GM23338 (cell line): ENCODE results near the gene RAPGEF5. TPM values are rescaled to one million over a fixed set of nuclear protein-coding genes. Genes with fewer than 3 reads are reported as not detected.

Experiments used
- ATAC-seq: fragments of 200-7000 bp; cut with Tn5 transposase; 3 replicates; pipeline ENCODE4 v1.9.1; 2020
- DNase-seq: peaks from one replicate; pipeline ENCODE4 v3.0.0-alpha.2; 2015; ENCODE audit warnings: low spot score
- H2AFZ ChIP-seq: fragments of 200-600 bp; sonication (generic); 2 replicates; pipeline ENCODE4 v1.8.0; 2016; ENCODE audit warnings: antibody characterized with exemption, mild to moderate bottlenecking, moderate library complexity
- H3F3A ChIP-seq: fragments of 200-600 bp; sonication (generic); replicated peaks from 2 replicates; pipeline ENCODE4 v1.8.0; 2017; ENCODE audit warnings: antibody characterized with exemption, mixed run types, low read depth
- H3K27ac ChIP-seq: fragments of 200-600 bp; sonication (generic); 2 replicates; pipeline ENCODE4 v1.6.1; 2016; ENCODE audit warnings: low read depth
- H3K27me3 ChIP-seq: fragments of 200-600 bp; sonication (generic); 2 replicates; pipeline ENCODE4 v1.8.0; 2016; ENCODE audit warnings: mild to moderate bottlenecking, mixed run types, moderate library complexity; ENCODE audit not compliant: insufficient read depth
- H3K36me3 ChIP-seq: fragments of 200-600 bp; sonication (generic); 2 replicates; pipeline ENCODE4 v1.8.0; 2016; ENCODE audit warnings: mild to moderate bottlenecking; ENCODE audit not compliant: insufficient read depth
- H3K4me1 ChIP-seq: fragments of 200-600 bp; sonication (generic); 2 replicates; pipeline ENCODE4 v1.8.0; 2016; ENCODE audit warnings: mild to moderate bottlenecking, moderate library complexity; ENCODE audit not compliant: insufficient read depth
- H3K4me2 ChIP-seq: fragments of 200-600 bp; sonication (generic); 2 replicates; pipeline ENCODE4 v1.7.1; 2017; ENCODE audit warnings: mixed run types
- H3K4me3 ChIP-seq: fragments of 200-600 bp; sonication (generic); 2 replicates; pipeline ENCODE4 v1.6.1; 2016; ENCODE audit warnings: mixed run types
- H3K79me2 ChIP-seq: fragments of 200-600 bp; sonication (generic); replicated peaks from 2 replicates; pipeline ENCODE4 v1.8.0; 2017; ENCODE audit warnings: mild to moderate bottlenecking; ENCODE audit not compliant: insufficient read depth
- H3K9me2 ChIP-seq: fragments of 200-600 bp; sonication (generic); 2 replicates; pipeline ENCODE4 v1.8.0; 2017; ENCODE audit not compliant: insufficient read depth
- H4K20me1 ChIP-seq: fragments of 200-600 bp; sonication (generic); replicated peaks from 2 replicates; pipeline ENCODE4 v1.8.0; 2017; ENCODE audit warnings: mild to moderate bottlenecking; ENCODE audit not compliant: insufficient read depth
- H3K27ac Mint-ChIP-seq: 2 replicates; pipeline ENCODE4 v1.8.0; 2020; ENCODE audit warnings: inconsistent platforms, mild to moderate bottlenecking, moderate library complexity, mixed read lengths
- H3K27me3 Mint-ChIP-seq: 3 replicates; pipeline ENCODE4 v1.8.0; 2022; ENCODE audit warnings: low read depth, mild to moderate bottlenecking, moderate library complexity, mixed read lengths, inconsistent platforms; ENCODE audit not compliant: insufficient read depth, poor library complexity
- H3K36me3 Mint-ChIP-seq: 3 replicates; pipeline ENCODE4 v1.8.0; 2021; ENCODE audit warnings: low read depth, mild to moderate bottlenecking, inconsistent platforms, moderate library complexity, mixed read lengths
- H3K4me1 Mint-ChIP-seq: 3 replicates; pipeline ENCODE4 v1.8.0; 2020; ENCODE audit warnings: mild to moderate bottlenecking, inconsistent platforms, mixed read lengths
- H3K4me3 Mint-ChIP-seq: 3 replicates; pipeline ENCODE4 v1.8.0; 2021; ENCODE audit warnings: moderate library complexity, mild to moderate bottlenecking, inconsistent platforms, mixed read lengths
- H3K9me3 Mint-ChIP-seq: 3 replicates; pipeline ENCODE4 v1.8.0; 2020; ENCODE audit warnings: moderate library complexity, mild to moderate bottlenecking, inconsistent platforms, mixed read lengths
- CREB1 ChIP-seq: fragments of 250-450 bp; sonication (Bioruptor Pico); IDR thresholded peaks from 2 replicates; pipeline ENCODE4 v1.5.0; 2020; ENCODE audit warnings: low read depth, mild to moderate bottlenecking, moderate library complexity
- EZH2 ChIP-seq: fragments of 200-600 bp; sonication (generic); IDR thresholded peaks from one replicate; pipeline ENCODE4 v1.8.0; 2017; ENCODE audit warnings: antibody characterized with exemption, mild to moderate bottlenecking, low read depth; ENCODE audit not compliant: unreplicated experiment
- EZH2phosphoT487 ChIP-seq: fragments of 200-600 bp; sonication (generic); IDR thresholded peaks from one replicate; pipeline ENCODE4 v1.8.1; 2018; ENCODE audit warnings: antibody characterized with exemption; ENCODE audit not compliant: unreplicated experiment
- JUNB ChIP-seq: IDR thresholded peaks from one replicate; pipeline ENCODE4 v1.6.1; 2016; ENCODE audit warnings: antibody characterized with exemption; ENCODE audit not compliant: unreplicated experiment
- NANOG ChIP-seq: IDR thresholded peaks from 2 replicates; pipeline ENCODE4 v1.6.1; 2016; ENCODE audit warnings: antibody characterized with exemption, borderline replicate concordance
- POLR2AphosphoS5 ChIP-seq: IDR thresholded peaks from 2 replicates; pipeline ENCODE4 v1.6.1; 2016; ENCODE audit warnings: antibody characterized with exemption, low read depth
- STAT1 ChIP-seq: IDR thresholded peaks from one replicate; pipeline ENCODE4 v1.6.1; 2016; ENCODE audit warnings: antibody characterized with exemption; ENCODE audit not compliant: unreplicated experiment
- ZNF114 ChIP-seq: fragments of 250-450 bp; sonication (Bioruptor Pico); IDR thresholded peaks from 2 replicates; pipeline ENCODE4 v1.5.0; 2020; ENCODE audit warnings: mild to moderate bottlenecking, moderate library complexity
- ZNF331 ChIP-seq: fragments of 250-450 bp; sonication (Bioruptor Pico); IDR thresholded peaks from 2 replicates; pipeline ENCODE4 v1.5.0; 2020; ENCODE audit warnings: low read depth, mild to moderate bottlenecking, moderate library complexity
- polyA plus RNA-seq: library from polyadenylated mRNA; unstranded; fragments of >200 nt; fragmentation: Nextera tagmentation; extraction: Ambion mirVana; gene quantifications from 2 replicates; pipeline ENCODE4 v1.2.1, GENCODE V29; 2016
- total RNA-seq: library from RNA; depleted of rRNA; stranded (reverse); fragments of >200 nt; shearing (Covaris generic); gene quantifications from 2 replicates; pipeline ENCODE4 v1.2.3, GENCODE V29; 2014
- TF ChIP-seq, protein P1 (sequence below), 2 experiments: fragments of 200-600 bp in 1 of 2; sonication (generic) in 1 of 2; conservative IDR thresholded peaks; 2 replicates each; pipeline versions ENCODE4 v1.5.1 to v1.6.1; 2016 to 2017; ENCODE audit warnings: antibody characterized with exemption in 2 of 2, low read depth in 2 of 2, mild to moderate bottlenecking in 2 of 2, moderate library complexity in 1 of 2
- TF ChIP-seq, protein P2 (sequence below): IDR thresholded peaks from 2 replicates; pipeline ENCODE4 v1.6.1; 2016; ENCODE audit warnings: antibody characterized with exemption
- TF ChIP-seq, protein P3 (sequence below): IDR thresholded peaks from one replicate; pipeline ENCODE4 v1.6.1; 2018; ENCODE audit warnings: antibody characterized with exemption; ENCODE audit not compliant: unreplicated experiment
- TF ChIP-seq, protein P4 (sequence below): fragments of 250-450 bp; sonication (Bioruptor Pico); IDR thresholded peaks from 2 replicates; pipeline ENCODE4 v1.5.0; 2020; ENCODE audit warnings: mild to moderate bottlenecking, moderate library complexity

RAPGEF5 gene
- total and polyA plus RNA-seq, 2 experiments from 2014 or later, result 6.3 to 13.1 TPM

DNA sequence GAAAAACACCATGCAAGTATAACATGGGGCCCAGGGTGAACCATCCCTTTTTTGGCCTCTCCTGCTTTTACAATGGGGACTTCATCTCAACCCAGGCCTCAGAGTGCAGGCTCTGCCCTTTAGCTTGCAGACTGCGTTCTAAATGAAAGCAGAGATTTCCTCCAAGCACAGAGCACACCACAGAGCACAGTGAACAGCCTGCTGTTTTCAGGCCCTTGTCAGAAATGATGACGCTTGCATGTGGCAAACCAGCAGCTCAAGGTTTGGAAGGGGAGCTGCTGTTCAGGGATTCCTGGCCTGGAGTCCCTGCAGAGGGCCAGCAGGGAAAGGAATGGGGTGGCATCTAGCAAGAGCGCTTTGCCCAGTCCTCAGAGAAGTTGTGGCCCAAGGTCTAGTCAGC lies 243.9 kb downstream of the RAPGEF5 start:
- no peak overlapping the region for H3K4me3 Mint-ChIP-seq
- H3K79me2 ChIP-seq, result no peaks in the 10 kb centered on the region
- no peaks in the 10 kb centered on the region for H3F3A ChIP-seq
- ATAC-seq (no peak), DNase-seq (no peak)
- H3K4me1 ChIP-seq, result no peaks in the 10 kb centered on the region
- H2AFZ ChIP-seq, result no peak overlapping the region
- H4K20me1 ChIP-seq, result no peaks in the 10 kb centered on the region
- peaks cover 3% of the 10 kb centered on the region; the same call in 1 of the 3 replicates for H3K9me3 Mint-ChIP-seq
- H3K27me3 ChIP-seq, result no peaks in the 10 kb centered on the region
- H3K27me3 Mint-ChIP-seq, result peaks cover 18% of the 10 kb centered on the region
- peaks cover 7% of the 10 kb centered on the region for H3K36me3 Mint-ChIP-seq
- H3K4me3 ChIP-seq, result no peak overlapping the region
- H3K4me2 ChIP-seq, result no peak overlapping the region
- H3K27ac Mint-ChIP-seq, result no peak overlapping the region
- H3K36me3 ChIP-seq, result no peaks in the 10 kb centered on the region
- peaks cover 12% of the 10 kb centered on the region for H3K4me1 Mint-ChIP-seq
- H3K27ac ChIP-seq, result no peak overlapping the region
- no peak for TF ChIP-seq CREB1 (CRISPR knock-in tag)
- no peak for TF ChIP-seq POLR2AphosphoS5
- TF ChIP-seq EZH2phosphoT487, result no peak
- TF ChIP-seq STAT1, result no peak
- TF ChIP-seq JUNB, result no peak
- TF ChIP-seq ZNF331, result no peak
- no peak for TF ChIP-seq NANOG
- TF ChIP-seq, protein P1, sequence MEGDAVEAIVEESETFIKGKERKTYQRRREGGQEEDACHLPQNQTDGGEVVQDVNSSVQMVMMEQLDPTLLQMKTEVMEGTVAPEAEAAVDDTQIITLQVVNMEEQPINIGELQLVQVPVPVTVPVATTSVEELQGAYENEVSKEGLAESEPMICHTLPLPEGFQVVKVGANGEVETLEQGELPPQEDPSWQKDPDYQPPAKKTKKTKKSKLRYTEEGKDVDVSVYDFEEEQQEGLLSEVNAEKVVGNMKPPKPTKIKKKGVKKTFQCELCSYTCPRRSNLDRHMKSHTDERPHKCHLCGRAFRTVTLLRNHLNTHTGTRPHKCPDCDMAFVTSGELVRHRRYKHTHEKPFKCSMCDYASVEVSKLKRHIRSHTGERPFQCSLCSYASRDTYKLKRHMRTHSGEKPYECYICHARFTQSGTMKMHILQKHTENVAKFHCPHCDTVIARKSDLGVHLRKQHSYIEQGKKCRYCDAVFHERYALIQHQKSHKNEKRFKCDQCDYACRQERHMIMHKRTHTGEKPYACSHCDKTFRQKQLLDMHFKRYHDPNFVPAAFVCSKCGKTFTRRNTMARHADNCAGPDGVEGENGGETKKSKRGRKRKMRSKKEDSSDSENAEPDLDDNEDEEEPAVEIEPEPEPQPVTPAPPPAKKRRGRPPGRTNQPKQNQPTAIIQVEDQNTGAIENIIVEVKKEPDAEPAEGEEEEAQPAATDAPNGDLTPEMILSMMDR (conservative IDR thresholded peaks at IDR 0.05; ENCODE audit: low read depth in 2 of 2), result no peak
- no peak for TF ChIP-seq ZNF114
- TF ChIP-seq, protein P2, sequence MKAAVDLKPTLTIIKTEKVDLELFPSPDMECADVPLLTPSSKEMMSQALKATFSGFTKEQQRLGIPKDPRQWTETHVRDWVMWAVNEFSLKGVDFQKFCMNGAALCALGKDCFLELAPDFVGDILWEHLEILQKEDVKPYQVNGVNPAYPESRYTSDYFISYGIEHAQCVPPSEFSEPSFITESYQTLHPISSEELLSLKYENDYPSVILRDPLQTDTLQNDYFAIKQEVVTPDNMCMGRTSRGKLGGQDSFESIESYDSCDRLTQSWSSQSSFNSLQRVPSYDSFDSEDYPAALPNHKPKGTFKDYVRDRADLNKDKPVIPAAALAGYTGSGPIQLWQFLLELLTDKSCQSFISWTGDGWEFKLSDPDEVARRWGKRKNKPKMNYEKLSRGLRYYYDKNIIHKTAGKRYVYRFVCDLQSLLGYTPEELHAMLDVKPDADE, result no peak
- TF ChIP-seq, protein P3, sequence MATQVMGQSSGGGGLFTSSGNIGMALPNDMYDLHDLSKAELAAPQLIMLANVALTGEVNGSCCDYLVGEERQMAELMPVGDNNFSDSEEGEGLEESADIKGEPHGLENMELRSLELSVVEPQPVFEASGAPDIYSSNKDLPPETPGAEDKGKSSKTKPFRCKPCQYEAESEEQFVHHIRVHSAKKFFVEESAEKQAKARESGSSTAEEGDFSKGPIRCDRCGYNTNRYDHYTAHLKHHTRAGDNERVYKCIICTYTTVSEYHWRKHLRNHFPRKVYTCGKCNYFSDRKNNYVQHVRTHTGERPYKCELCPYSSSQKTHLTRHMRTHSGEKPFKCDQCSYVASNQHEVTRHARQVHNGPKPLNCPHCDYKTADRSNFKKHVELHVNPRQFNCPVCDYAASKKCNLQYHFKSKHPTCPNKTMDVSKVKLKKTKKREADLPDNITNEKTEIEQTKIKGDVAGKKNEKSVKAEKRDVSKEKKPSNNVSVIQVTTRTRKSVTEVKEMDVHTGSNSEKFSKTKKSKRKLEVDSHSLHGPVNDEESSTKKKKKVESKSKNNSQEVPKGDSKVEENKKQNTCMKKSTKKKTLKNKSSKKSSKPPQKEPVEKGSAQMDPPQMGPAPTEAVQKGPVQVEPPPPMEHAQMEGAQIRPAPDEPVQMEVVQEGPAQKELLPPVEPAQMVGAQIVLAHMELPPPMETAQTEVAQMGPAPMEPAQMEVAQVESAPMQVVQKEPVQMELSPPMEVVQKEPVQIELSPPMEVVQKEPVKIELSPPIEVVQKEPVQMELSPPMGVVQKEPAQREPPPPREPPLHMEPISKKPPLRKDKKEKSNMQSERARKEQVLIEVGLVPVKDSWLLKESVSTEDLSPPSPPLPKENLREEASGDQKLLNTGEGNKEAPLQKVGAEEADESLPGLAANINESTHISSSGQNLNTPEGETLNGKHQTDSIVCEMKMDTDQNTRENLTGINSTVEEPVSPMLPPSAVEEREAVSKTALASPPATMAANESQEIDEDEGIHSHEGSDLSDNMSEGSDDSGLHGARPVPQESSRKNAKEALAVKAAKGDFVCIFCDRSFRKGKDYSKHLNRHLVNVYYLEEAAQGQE, result no peak
- no peak for TF ChIP-seq EZH2
- TF ChIP-seq, protein P4, sequence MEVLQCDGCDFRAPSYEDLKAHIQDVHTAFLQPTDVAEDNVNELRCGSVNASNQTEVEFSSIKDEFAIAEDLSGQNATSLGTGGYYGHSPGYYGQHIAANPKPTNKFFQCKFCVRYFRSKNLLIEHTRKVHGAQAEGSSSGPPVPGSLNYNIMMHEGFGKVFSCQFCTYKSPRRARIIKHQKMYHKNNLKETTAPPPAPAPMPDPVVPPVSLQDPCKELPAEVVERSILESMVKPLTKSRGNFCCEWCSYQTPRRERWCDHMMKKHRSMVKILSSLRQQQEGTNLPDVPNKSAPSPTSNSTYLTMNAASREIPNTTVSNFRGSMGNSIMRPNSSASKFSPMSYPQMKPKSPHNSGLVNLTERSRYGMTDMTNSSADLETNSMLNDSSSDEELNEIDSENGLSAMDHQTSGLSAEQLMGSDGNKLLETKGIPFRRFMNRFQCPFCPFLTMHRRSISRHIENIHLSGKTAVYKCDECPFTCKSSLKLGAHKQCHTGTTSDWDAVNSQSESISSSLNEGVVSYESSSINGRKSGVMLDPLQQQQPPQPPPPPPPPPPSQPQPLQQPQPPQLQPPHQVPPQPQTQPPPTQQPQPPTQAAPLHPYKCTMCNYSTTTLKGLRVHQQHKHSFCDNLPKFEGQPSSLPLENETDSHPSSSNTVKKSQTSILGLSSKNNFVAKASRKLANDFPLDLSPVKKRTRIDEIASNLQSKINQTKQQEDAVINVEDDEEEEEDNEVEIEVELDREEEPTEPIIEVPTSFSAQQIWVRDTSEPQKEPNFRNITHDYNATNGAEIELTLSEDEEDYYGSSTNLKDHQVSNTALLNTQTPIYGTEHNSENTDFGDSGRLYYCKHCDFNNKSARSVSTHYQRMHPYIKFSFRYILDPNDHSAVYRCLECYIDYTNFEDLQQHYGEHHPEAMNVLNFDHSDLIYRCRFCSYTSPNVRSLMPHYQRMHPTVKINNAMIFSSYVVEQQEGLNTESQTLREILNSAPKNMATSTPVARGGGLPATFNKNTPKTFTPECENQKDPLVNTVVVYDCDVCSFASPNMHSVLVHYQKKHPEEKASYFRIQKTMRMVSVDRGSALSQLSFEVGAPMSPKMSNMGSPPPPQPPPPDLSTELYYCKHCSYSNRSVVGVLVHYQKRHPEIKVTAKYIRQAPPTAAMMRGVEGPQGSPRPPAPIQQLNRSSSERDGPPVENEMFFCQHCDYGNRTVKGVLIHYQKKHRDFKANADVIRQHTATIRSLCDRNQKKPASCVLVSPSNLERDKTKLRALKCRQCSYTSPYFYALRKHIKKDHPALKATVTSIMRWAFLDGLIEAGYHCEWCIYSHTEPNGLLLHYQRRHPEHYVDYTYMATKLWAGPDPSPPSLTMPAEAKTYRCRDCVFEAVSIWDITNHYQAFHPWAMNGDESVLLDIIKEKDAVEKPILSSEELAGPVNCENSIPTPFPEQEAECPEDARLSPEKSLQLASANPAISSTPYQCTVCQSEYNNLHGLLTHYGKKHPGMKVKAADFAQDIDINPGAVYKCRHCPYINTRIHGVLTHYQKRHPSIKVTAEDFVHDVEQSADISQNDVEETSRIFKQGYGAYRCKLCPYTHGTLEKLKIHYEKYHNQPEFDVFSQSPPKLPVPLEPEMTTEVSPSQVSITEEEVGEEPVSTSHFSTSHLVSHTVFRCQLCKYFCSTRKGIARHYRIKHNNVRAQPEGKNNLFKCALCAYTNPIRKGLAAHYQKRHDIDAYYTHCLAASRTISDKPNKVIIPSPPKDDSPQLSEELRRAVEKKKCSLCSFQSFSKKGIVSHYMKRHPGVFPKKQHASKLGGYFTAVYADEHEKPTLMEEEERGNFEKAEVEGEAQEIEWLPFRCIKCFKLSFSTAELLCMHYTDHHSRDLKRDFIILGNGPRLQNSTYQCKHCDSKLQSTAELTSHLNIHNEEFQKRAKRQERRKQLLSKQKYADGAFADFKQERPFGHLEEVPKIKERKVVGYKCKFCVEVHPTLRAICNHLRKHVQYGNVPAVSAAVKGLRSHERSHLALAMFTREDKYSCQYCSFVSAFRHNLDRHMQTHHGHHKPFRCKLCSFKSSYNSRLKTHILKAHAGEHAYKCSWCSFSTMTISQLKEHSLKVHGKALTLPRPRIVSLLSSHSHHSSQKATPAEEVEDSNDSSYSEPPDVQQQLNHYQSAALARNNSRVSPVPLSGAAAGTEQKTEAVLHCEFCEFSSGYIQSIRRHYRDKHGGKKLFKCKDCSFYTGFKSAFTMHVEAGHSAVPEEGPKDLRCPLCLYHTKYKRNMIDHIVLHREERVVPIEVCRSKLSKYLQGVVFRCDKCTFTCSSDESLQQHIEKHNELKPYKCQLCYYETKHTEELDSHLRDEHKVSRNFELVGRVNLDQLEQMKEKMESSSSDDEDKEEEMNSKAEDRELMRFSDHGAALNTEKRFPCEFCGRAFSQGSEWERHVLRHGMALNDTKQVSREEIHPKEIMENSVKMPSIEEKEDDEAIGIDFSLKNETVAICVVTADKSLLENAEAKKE (CRISPR knock-in tag), result no peak
- H3K9me2 ChIP-seq, result no peaks in the 10 kb centered on the region
